GM12872 (cell line): Measurements from ENCODE around the gene MED12.
A peak's percentile ranks its signal among the peaks of the same experiment; 100 is the strongest.

ENCODE experiments used
- CTCF ChIP-seq: IDR thresholded peaks from 3 replicates; pipeline ENCODE4 v1.5.1; 2011; ENCODE audit warnings: low read depth, mild to moderate bottlenecking, low read length, moderate library complexity; ENCODE audit not compliant: insufficient read depth

The MED12 gene

DNA sequence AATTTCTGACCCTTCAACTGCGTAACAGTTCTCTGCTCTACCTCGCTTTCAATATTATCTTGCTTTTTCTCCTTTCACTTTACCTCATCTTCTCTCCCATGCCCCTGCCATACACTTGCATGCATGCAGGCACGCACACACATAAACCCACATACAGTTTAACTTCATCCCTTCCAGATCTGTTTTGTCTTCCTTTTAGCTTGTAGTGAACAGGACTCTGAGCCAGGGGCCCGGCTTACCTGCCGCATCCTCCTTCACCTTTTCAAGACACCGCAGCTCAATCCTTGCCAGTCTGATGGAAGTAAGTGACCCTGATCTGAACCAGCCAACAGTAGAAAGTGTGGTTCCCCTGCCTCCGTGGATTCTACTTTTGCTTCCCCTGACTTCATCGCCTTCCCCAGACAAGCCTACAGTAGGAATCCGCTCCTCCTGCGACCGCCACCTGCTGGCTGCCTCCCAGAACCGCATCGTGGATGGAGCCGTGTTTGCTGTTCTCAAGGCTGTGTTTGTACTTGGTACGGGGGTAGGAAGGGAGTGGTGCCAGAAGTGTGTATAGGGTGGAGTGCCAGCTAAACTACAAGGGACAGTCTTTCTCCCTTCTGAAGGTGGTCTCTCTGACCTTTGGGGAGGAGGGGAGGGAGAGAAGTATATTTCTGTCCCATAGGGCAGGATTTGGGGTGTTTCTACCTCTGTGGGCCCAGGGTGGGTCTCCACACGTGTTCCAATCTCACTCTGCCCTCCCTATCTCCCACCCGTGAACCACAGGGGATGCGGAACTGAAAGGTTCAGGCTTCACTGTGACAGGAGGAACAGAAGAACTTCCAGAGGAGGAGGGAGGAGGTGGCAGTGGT lies 10.7 kb downstream of the MED12 start:
- peak; percentile 82 for TF ChIP-seq CTCF

DNA sequence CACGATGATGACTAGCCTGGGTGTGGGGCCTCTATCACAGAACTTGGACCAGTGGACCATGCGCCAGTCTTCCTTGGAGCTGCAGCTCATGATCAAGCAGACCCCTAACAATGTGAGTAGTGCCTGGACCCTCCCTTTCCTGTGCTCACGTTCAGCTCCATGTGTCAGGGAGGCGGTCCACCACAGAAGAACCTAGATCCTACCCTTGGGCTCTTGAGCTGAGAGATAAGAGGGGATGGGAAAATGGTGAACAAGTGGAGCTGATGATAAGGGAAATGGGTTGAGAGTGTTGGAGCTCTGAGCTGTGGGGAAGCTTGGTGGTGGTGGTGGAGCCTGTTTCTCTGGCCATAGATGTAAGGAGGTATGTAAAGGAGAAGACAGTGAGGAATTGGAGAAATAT lies 13.1 kb downstream of the MED12 start:
- no peak for TF ChIP-seq CTCF

GRCh38 chrX:71140440-71140839 lies 22.0 kb downstream of the MED12 start:
- no peak for TF ChIP-seq CTCF

DNA sequence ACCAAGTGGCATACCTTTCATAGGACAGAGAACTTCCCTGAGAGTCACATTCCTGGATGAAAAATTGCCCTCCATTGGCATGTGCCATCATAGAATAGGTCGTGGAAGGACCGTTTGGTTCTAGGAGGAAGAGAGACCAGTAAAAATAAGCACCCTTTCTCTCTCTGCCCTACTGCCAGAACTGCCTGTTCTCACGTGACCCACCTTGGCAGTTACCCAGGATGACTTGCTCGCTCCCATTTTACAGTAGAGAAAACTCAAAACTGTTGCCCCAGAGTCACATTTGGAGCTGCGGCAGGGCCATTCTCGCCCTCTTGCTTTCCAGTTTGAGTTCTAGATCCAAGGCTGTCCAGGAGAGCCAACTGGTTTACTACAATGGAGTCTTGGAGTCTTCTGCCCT lies 25.1 kb downstream of the MED12 start:
- TF ChIP-seq CTCF, result no peak

- no peak for TF ChIP-seq CTCF
Observed at GRCh38 chrX:71144651-71145050, 26.3 kb downstream of the MED12 start, which contains the start of gene NLGN3. NLGN3 (plus strand) TSS chrX:71144841; CDS start chrX:71147750, 2,909 bp downstream.

- peak; percentile 12; the same call in 1 of the 3 replicates for TF ChIP-seq CTCF
Observed at GRCh38 chrX:71147496-71148277, 29.3 kb downstream of the MED12 start.

DNA sequence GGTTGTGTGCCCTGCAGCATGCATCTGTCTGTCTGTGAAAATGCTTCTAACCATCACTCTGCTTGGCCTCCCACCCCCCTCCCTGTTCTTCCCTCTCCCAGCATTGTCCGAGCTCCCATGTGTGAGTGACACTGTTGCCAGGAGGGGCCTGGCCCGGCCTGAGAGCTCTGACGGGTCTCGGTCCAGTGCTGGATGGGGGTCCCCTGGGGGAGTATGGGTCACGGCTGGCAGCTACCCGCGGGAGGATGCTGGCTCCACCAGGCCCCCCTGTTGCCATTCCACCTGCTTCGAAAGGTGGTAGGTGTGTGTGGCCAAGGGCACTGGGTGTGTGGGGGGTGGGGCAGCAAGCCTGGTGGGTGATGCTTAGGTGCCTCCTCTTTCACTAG lies 29.9 kb downstream of the MED12 start:
- TF ChIP-seq CTCF, result no peak
